Mesenchymal stem cell (in vitro differentiated cells and primary cell): ENCODE measurements around the gene DEUP1.
"Not testable (repeated sequence)": the region's sequence is repeated elsewhere in the genome, so short reads cannot be mapped to it uniquely, and the experiment has no call there.

ENCODE experiments used
- DNase-seq: peaks from one replicate; pipeline ENCODE4 v3.0.0-alpha.2; 2013
- H2AFZ ChIP-seq: one replicate; pipeline ENCODE4 v1.6.1; 2013; ENCODE audit warnings: low read depth, mild to moderate bottlenecking, control low read depth, inconsistent platforms, low read length, moderate library complexity
- H2AK5ac ChIP-seq: 2 replicates; pipeline ENCODE4 v1.6.1; 2013; ENCODE audit warnings: low read length, moderate library complexity, mild to moderate bottlenecking, inconsistent platforms; ENCODE audit not compliant: severe bottlenecking
- H2BK120ac ChIP-seq: one replicate; pipeline ENCODE4 v1.6.1; 2013; ENCODE audit warnings: low read depth, mild to moderate bottlenecking, inconsistent platforms, low read length, moderate library complexity
- H2BK12ac ChIP-seq, 2 experiments: one replicate each; pipeline ENCODE4 v1.6.1; 2013; ENCODE audit warnings: inconsistent platforms in 2 of 2, low read length in 2 of 2, mild to moderate bottlenecking in 2 of 2, moderate library complexity in 2 of 2, control low read depth in 1 of 2
- H2BK15ac ChIP-seq: one replicate; pipeline ENCODE4 v1.6.1; 2013; ENCODE audit warnings: mild to moderate bottlenecking, low read depth, inconsistent platforms; ENCODE audit not compliant: poor library complexity, severe bottlenecking
- H2BK5ac ChIP-seq: 2 replicates; pipeline ENCODE4 v1.6.1; 2013; ENCODE audit warnings: low read depth, mild to moderate bottlenecking, low read length, control low read depth, inconsistent platforms; ENCODE audit not compliant: poor library complexity, severe bottlenecking
- H3K14ac ChIP-seq, 2 experiments: one replicate each; pipeline ENCODE4 v1.6.1; 2013; ENCODE audit warnings: inconsistent platforms in 2 of 2, low read length in 2 of 2, control low read depth in 1 of 2, mild to moderate bottlenecking in 1 of 2, moderate library complexity in 1 of 2
- H3K18ac ChIP-seq, 2 experiments: one replicate each; pipeline ENCODE4 v1.6.1; 2013; ENCODE audit warnings: inconsistent platforms in 2 of 2, low read length in 2 of 2, control low read depth in 1 of 2, low read depth in 1 of 2, mild to moderate bottlenecking in 1 of 2
- H3K23ac ChIP-seq, 2 experiments: one replicate each; pipeline ENCODE4 v1.6.1; 2013; ENCODE audit warnings: inconsistent platforms in 2 of 2, low read length in 2 of 2, mild to moderate bottlenecking in 2 of 2, moderate library complexity in 2 of 2, control low read depth in 1 of 2
- H3K27ac ChIP-seq: 2 replicates; pipeline ENCODE4 v1.5.1; 2013; ENCODE audit warnings: mild to moderate bottlenecking, moderate library complexity, low read length, control low read depth, inconsistent platforms; ENCODE audit not compliant: poor library complexity, severe bottlenecking
- H3K27me3 ChIP-seq, 2 experiments: 2 replicates each; pipeline versions ENCODE4 v1.6.1 to v1.7.0; 2013; ENCODE audit warnings: low read length in 2 of 2, mild to moderate bottlenecking in 2 of 2, moderate library complexity in 2 of 2, control low read depth in 1 of 2, inconsistent platforms in 1 of 2; ENCODE audit not compliant: control insufficient read depth in 1 of 2, insufficient read depth in 1 of 2
- H3K36me3 ChIP-seq, 2 experiments: 2 replicates each; pipeline versions ENCODE4 v1.6.1 to v1.7.0; 2013; ENCODE audit warnings: low read length in 2 of 2, control low read depth in 1 of 2, inconsistent platforms in 1 of 2, low read depth in 1 of 2, mild to moderate bottlenecking in 1 of 2; ENCODE audit not compliant: insufficient read depth in 2 of 2, control insufficient read depth in 1 of 2
- H3K4ac ChIP-seq, 2 experiments: one replicate each; pipeline ENCODE4 v1.6.1; 2013; ENCODE audit warnings: inconsistent platforms in 2 of 2, low read length in 2 of 2, mild to moderate bottlenecking in 2 of 2, moderate library complexity in 2 of 2, control low read depth in 1 of 2, low read depth in 1 of 2
- H3K4me1 ChIP-seq: 2 replicates; pipeline ENCODE4 v1.6.1; 2013; ENCODE audit warnings: low read depth, low read length, control low read depth; ENCODE audit not compliant: control insufficient read depth, insufficient read depth
- H3K4me2 ChIP-seq: 2 replicates; pipeline ENCODE4 v1.6.1; 2013; ENCODE audit warnings: low read length, mild to moderate bottlenecking, inconsistent platforms; ENCODE audit not compliant: poor library complexity, severe bottlenecking
- H3K4me3 ChIP-seq, 2 experiments: 2 replicates each; pipeline versions ENCODE4 v1.5.1 to v1.7.0; 2013; ENCODE audit warnings: low read length in 2 of 2, mild to moderate bottlenecking in 2 of 2, control low read depth in 1 of 2, low read depth in 1 of 2; ENCODE audit not compliant: insufficient read depth in 1 of 2
- H3K79me1 ChIP-seq: replicated peaks from 2 replicates; pipeline ENCODE4 v1.6.1; 2013; ENCODE audit warnings: mild to moderate bottlenecking, control low read depth, low read length, inconsistent platforms; ENCODE audit not compliant: poor library complexity, severe bottlenecking
- H3K9ac ChIP-seq: 2 replicates; pipeline ENCODE4 v1.7.0; 2013; ENCODE audit warnings: mild to moderate bottlenecking, low read length, moderate library complexity
- H3K9me3 ChIP-seq: 2 replicates; pipeline ENCODE4 v1.7.0; 2013; ENCODE audit warnings: mild to moderate bottlenecking, low read length; ENCODE audit not compliant: control insufficient read depth
- H4K8ac ChIP-seq: one replicate; pipeline ENCODE4 v1.6.1; 2013; ENCODE audit warnings: inconsistent platforms, mild to moderate bottlenecking, low read length, moderate library complexity
- H4K91ac ChIP-seq: one replicate; pipeline ENCODE4 v1.6.1; 2013; ENCODE audit warnings: mild to moderate bottlenecking, low read length, inconsistent platforms
- WGBS: methylation state at CpG from one replicate; pipeline ENCODE4 v1.1.7; 2013; ENCODE audit warnings: mixed read lengths; 5-methylcytosine and 5-hydroxymethylcytosine counted together

The DEUP1 gene

GRCh38 chr11:93443232-93443631, 112.7 kb downstream of the DEUP1 start:
- not testable (repeated sequence) for H3K18ac ChIP-seq, H3K27me3 ChIP-seq, H3K9ac ChIP-seq, H3K4me2 ChIP-seq, H2BK120ac ChIP-seq, H3K9me3 ChIP-seq, H3K4me1 ChIP-seq, H3K23ac ChIP-seq, DNase-seq, H3K36me3 ChIP-seq, H2AK5ac ChIP-seq, H3K4me3 ChIP-seq, H2BK5ac ChIP-seq, H3K4ac ChIP-seq, H3K79me1 ChIP-seq, H3K27ac ChIP-seq, H2AFZ ChIP-seq, H4K91ac ChIP-seq, H2BK12ac ChIP-seq, H4K8ac ChIP-seq, H2BK15ac ChIP-seq, H3K14ac ChIP-seq
- WGBS, result 100% methylated on average over 1 of the region's 2 CpGs

- Histone ChIP-seq H3K27me3 (no peaks in the 10 kb centered on the region), H3K14ac (no peak overlapping the region), H3K27ac (no peak overlapping the region), H2BK15ac (no peak overlapping the region), H3K18ac (no peak overlapping the region), H4K8ac (no peak overlapping the region), H3K23ac (no peak overlapping the region), H3K4me1 (peaks cover 2% of the 10 kb centered on the region), H2BK12ac (no peak overlapping the region), H3K4ac (no peak overlapping the region), H3K4me3 (no peak overlapping the region), H2BK120ac (no peak overlapping the region), H2AFZ (no peak overlapping the region), H2AK5ac (no peak overlapping the region), H3K79me1 (no peaks in the 10 kb centered on the region), H4K91ac (no peak overlapping the region), H3K9me3 (no peaks in the 10 kb centered on the region), H3K36me3 (no peaks in the 10 kb centered on the region), H3K4me2 (no peak overlapping the region), H2BK5ac (no peak overlapping the region), H3K9ac (no peak overlapping the region)
- DNase-seq, result no peak
- whole genome bisulfite sequencing, result 41% methylated on average over 7 of the region's 8 CpGs
These were observed 114.1 kb downstream of the DEUP1 start for GRCh38 chr11:93444617-93445073.

- H4K8ac ChIP-seq, result no peak overlapping the region
- H3K23ac ChIP-seq, result no peak overlapping the region
- no peaks in the 10 kb centered on the region for H3K36me3 ChIP-seq
- DNase-seq, result no peak
- H3K27ac ChIP-seq, result no peak overlapping the region
- no peaks in the 10 kb centered on the region for H3K9me3 ChIP-seq
- no peak overlapping the region for H3K4me2 ChIP-seq
- H3K4me1 ChIP-seq, result no peaks in the 10 kb centered on the region
- H3K27me3 ChIP-seq, result no peaks in the 10 kb centered on the region
- H4K91ac ChIP-seq, result no peak overlapping the region
- H3K4me3 ChIP-seq, result no peak overlapping the region
- H3K79me1 ChIP-seq, result no peaks in the 10 kb centered on the region
- H2BK120ac ChIP-seq, result no peak overlapping the region
- no peak overlapping the region for H3K14ac ChIP-seq
- no peak overlapping the region for H2BK5ac ChIP-seq
- H2AK5ac ChIP-seq, result no peak overlapping the region
- H2BK12ac ChIP-seq, result no peak overlapping the region
- H3K4ac ChIP-seq, result no peak overlapping the region
- no peak overlapping the region for H3K9ac ChIP-seq
- H2BK15ac ChIP-seq, result no peak overlapping the region
- 88% methylated on average over 9 of the region's 9 CpGs for WGBS
- no peak overlapping the region for H3K18ac ChIP-seq
- H2AFZ ChIP-seq, result no peak overlapping the region
These were observed 127.7 kb downstream of the DEUP1 start for GRCh38 chr11:93458286-93458685.

GRCh38 chr11:93463666-93464065, 133.1 kb downstream of the DEUP1 start:
- WGBS, result 86% methylated on average over 3 of the region's 4 CpGs

More at GRCh38 chr11:93463666-93464065, 133.1 kb downstream of the DEUP1 start:
- not testable (repeated sequence) for H2BK5ac ChIP-seq, H3K27me3 ChIP-seq, H4K91ac ChIP-seq, H3K14ac ChIP-seq, H3K79me1 ChIP-seq, H2BK12ac ChIP-seq, H3K4me3 ChIP-seq, H3K4ac ChIP-seq, H4K8ac ChIP-seq, H3K27ac ChIP-seq, H3K9ac ChIP-seq, H3K4me2 ChIP-seq, DNase-seq, H3K4me1 ChIP-seq, H3K18ac ChIP-seq, H2BK15ac ChIP-seq, H3K9me3 ChIP-seq, H3K36me3 ChIP-seq, H2AFZ ChIP-seq, H2AK5ac ChIP-seq, H2BK120ac ChIP-seq, H3K23ac ChIP-seq
